Activated naive CD4-positive, alpha-beta T cell treated with anti-CD3 and anti-CD28 coated beads for 36 hours (primary cell): ENCODE measurements around the gene TMEM14A. TPM values are rescaled to one million over a fixed set of nuclear protein-coding genes. Genes with fewer than 3 reads are reported as not detected.

Source experiments
- CTCF ChIA-PET: fragments of 350-600 bp; sonication (Branson Sonifier 250); formaldehyde crosslinking; loops from one replicate; lab custom pipeline; 2021; ENCODE audit warnings: antibody characterized with exemption; lab: Charles Lee
- DNase-seq: peaks from one replicate; pipeline ENCODE4 v3.0.0-alpha.2; 2020
- H3K27ac Mint-ChIP-seq: one replicate; pipeline ENCODE4 v1.8.0; 2021; ENCODE audit warnings: mild to moderate bottlenecking, mixed read lengths
- H3K27me3 Mint-ChIP-seq: one replicate; pipeline ENCODE4 v1.8.0; 2021; ENCODE audit warnings: low read depth, mixed read lengths
- H3K36me3 Mint-ChIP-seq: one replicate; pipeline ENCODE4 v1.8.0; 2021; ENCODE audit warnings: low read depth, mixed read lengths
- H3K4me1 Mint-ChIP-seq: one replicate; pipeline ENCODE4 v1.8.0; 2021; ENCODE audit warnings: low read depth, mixed read lengths
- H3K4me3 Mint-ChIP-seq: one replicate; pipeline ENCODE4 v1.8.0; 2021; ENCODE audit warnings: mild to moderate bottlenecking, moderate library complexity, mixed read lengths
- H3K9me3 Mint-ChIP-seq: one replicate; pipeline ENCODE4 v1.8.0; 2021; ENCODE audit warnings: mixed read lengths
- intact Hi-C: fragments of 100-400 bp; cut with micrococcal nuclease; formaldehyde crosslinking; loops from one replicate; pipeline ENCODE4 v1.15.1; 2023
- total RNA-seq, 2 experiments: library from RNA; stranded (reverse); gene quantifications; one replicate each; pipeline ENCODE4 v1.2.3, GENCODE V29; 2021

The TMEM14A gene
- total RNA-seq, 2 experiments from 2014 or later: 10.4 to 11.0 TPM

GRCh38 chr6:52657870-52658269 is 13.0 kb upstream of the TMEM14A start:
- Mint-ChIP-seq H3K27me3 (peaks cover 5% of the 10 kb centered on the region), H3K4me3 (no peak overlapping the region), H3K4me1 (no peaks in the 10 kb centered on the region), H3K9me3 (no peaks in the 10 kb centered on the region), H3K36me3 (no peaks in the 10 kb centered on the region), H3K27ac (no peak overlapping the region)
- intact Hi-C loops: no loop called here
- DNase-seq: no peak
- CTCF ChIA-PET: interaction anchor here (0.6 to 0.9 kb wide), 2 partner anchors 145 to 241 kb away, joined by 3 read pairs; no protein-coding TSS in a partner anchor

DNA sequence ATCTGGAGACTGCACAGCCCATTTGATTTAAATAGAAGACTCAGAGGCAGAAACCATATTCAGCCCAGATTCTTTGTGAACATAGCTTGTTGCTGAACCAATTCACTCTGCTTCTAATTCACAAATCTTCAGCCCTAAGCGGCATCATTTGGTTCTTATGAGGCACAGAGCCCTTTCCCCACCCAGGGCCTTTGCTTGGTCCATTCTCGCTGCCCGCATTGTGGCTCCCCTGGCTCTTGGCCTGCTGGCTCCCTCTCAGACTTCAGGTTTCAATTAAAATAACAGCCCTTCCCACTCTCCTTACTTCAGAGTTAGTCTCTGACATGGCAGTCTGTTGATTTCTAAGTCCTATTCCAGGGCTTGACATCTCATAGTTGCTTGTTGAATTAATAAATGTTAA is 9.4 kb upstream of the TMEM14A start:
- Mint-ChIP-seq H3K27ac (no peak overlapping the region), H3K36me3 (no peaks in the 10 kb centered on the region), H3K9me3 (no peaks in the 10 kb centered on the region), H3K27me3 (no peaks in the 10 kb centered on the region), H3K4me3 (no peak overlapping the region), H3K4me1 (no peaks in the 10 kb centered on the region)
- no peak for DNase-seq
- CTCF ChIA-PET: interaction anchor here (0.6 to 3.9 kb wide), 10 partner anchors 11 to 499 kb away, joined by 3 to 81 read pairs (median 6); partner anchors contain the start of genes EFHC1 and MCM3
- intact Hi-C loops: loop anchor here (5.0 kb wide), 1 partner anchor 1844 kb away; the partner anchor contains the start of gene TFAP2B

DNA sequence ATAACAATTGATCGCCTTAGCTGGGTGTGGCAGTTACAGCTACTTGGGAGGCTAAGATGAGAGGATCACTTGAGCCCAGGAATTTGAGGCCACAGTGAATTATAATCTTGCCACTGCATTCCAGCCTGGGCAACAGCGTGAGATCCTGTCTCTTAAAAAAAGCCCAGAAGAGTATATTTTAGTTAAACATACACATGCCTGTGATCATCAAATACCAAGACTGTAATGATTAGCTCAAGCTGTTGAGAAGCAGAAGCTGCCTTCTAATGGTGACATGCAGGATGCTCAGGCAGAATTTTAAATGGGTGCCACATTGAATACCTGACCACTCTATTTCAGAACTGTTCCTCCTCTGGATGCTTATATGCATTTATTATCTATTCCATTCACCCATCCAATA is 8.9 kb upstream of the TMEM14A start:
- H3K36me3 Mint-ChIP-seq: no peaks in the 10 kb centered on the region
- H3K27me3 Mint-ChIP-seq: no peaks in the 10 kb centered on the region
- no peak overlapping the region for H3K27ac Mint-ChIP-seq
- no peaks in the 10 kb centered on the region for H3K4me1 Mint-ChIP-seq
- no peak overlapping the region for H3K4me3 Mint-ChIP-seq
- intact Hi-C loops: loop anchor here (5.0 kb wide), 1 partner anchor 1845 kb away; the partner anchor contains the start of gene TFAP2B
- no peak for DNase-seq
- CTCF ChIA-PET: interaction anchor here (0.6 to 3.9 kb wide), 14 partner anchors 11 to 500 kb away, joined by 3 to 81 read pairs (median 4); partner anchors contain the start of genes EFHC1 and MCM3
- H3K9me3 Mint-ChIP-seq: no peaks in the 10 kb centered on the region

DNA sequence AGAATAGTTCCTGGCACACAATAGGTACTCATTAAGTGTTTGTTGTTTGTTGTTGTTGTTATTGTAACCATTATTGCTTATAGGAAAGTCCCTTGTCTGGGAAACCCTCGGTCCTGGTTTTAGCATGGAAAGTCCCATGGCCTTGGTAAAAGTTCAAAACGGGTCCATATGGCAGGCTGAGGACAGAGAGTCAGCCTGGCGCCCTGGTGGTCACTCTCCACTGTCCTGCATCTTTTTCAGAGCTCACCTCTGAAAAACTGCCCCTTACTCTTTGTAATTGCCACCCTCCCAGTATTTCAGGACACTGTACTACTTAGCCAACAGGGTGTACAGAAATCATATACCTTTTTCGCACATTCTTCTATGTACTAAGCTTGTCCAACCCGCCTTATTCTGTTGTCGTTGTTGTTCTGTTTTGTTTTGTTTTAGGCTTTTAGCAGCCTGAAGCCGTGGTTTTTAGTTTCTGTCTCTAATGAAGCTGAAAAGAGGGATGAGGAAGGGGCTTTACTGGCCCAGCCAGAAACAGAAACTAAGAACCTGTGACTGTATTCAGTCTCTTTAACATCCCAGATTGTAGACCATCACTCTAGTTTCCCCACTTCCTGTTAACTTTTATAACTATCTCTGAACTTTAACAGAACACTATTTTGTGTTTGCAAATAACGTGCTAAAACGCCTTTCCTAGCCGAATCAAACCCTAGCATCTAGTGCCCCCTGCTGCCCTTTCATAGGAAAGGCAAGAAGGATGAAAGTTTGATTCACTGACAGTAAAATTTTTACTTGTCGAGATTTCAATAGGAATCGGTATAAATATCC is 7.6 kb upstream of the TMEM14A start:
- peaks cover 3% of the 10 kb centered on the region for H3K4me1 Mint-ChIP-seq
- no peak overlapping the region for H3K4me3 Mint-ChIP-seq
- DNase-seq: peak; percentile 80
- no peaks in the 10 kb centered on the region for H3K27me3 Mint-ChIP-seq
- CTCF ChIA-PET: interaction anchor here (0.6 to 3.9 kb wide), 18 partner anchors 9 to 917 kb away, joined by 3 to 81 read pairs (median 4); partner anchors contain the start of genes EFHC1 and MCM3
- intact Hi-C loops: loop anchor here (1.0 to 5.0 kb wide), 9 partner anchors 8 to 1846 kb away; partner anchors contain the start of genes EFHC1, TFAP2B and TMEM14A
- no peak overlapping the region for H3K27ac Mint-ChIP-seq
- H3K36me3 Mint-ChIP-seq: no peaks in the 10 kb centered on the region
- H3K9me3 Mint-ChIP-seq: no peaks in the 10 kb centered on the region

DNA sequence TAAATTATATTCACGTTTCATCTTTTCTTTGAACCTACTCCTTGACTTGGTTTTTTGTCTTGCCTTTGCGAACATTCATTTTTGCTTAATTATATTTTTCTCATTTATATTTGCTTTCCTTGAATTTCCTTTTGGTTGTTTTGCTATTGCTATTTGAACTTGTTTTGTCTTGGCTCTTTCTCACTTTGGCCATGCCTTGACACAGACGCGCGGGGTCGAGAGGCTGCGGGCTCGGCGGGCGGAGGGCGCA is 7.1 kb upstream of the TMEM14A start:
- DNase-seq: no peak

GRCh38 chr6:52664186-52664990 is 6.5 kb upstream of the TMEM14A start:
- H3K9me3 Mint-ChIP-seq: no peaks in the 10 kb centered on the region
- DNase-seq: peak; percentile 86
- no peaks in the 10 kb centered on the region for H3K36me3 Mint-ChIP-seq
- intact Hi-C loops: loop anchor here (1.0 to 5.0 kb wide), 4 partner anchors 29 to 1847 kb away; partner anchors contain the start of genes FBXO9, MCM3 and TFAP2B
- H3K27ac Mint-ChIP-seq: no peak overlapping the region
- no peak overlapping the region for H3K4me3 Mint-ChIP-seq
- CTCF ChIA-PET: interaction anchor here (0.7 to 1.4 kb wide), 7 partner anchors 11 to 257 kb away, joined by 3 to 9 read pairs (median 4); no protein-coding TSS in a partner anchor
- no peaks in the 10 kb centered on the region for H3K27me3 Mint-ChIP-seq
- H3K4me1 Mint-ChIP-seq: peaks cover 3% of the 10 kb centered on the region

More for the DNA sequence above, 7.1 kb upstream of the TMEM14A start:
- Mint-ChIP-seq H3K4me1 (peaks cover 3% of the 10 kb centered on the region), H3K27me3 (no peaks in the 10 kb centered on the region), H3K4me3 (no peak overlapping the region), H3K27ac (no peak overlapping the region), H3K36me3 (no peaks in the 10 kb centered on the region), H3K9me3 (no peaks in the 10 kb centered on the region)
- CTCF ChIA-PET: interaction anchor here (0.9 to 3.9 kb wide), 7 partner anchors 13 to 500 kb away, joined by 3 to 81 read pairs (median 15); partner anchors contain the start of genes EFHC1 and MCM3
- intact Hi-C loops: loop anchor here (1.0 to 5.0 kb wide), 12 partner anchors 7 to 1847 kb away; partner anchors contain the start of genes EFHC1, FBXO9, MCM3 and TFAP2B

- no peaks in the 10 kb centered on the region for H3K27me3 Mint-ChIP-seq
- no peak overlapping the region for H3K4me3 Mint-ChIP-seq
- intact Hi-C loops: loop anchor here (1.0 to 5.0 kb wide), 4 partner anchors 30 to 1848 kb away; partner anchors contain the start of genes FBXO9, MCM3 and TFAP2B
- H3K9me3 Mint-ChIP-seq: no peaks in the 10 kb centered on the region
- no peak for DNase-seq
- CTCF ChIA-PET: interaction anchor here (0.7 to 1.4 kb wide), 7 partner anchors 10 to 258 kb away, joined by 3 to 9 read pairs (median 4); no protein-coding TSS in a partner anchor
- no peak overlapping the region for H3K27ac Mint-ChIP-seq
- H3K36me3 Mint-ChIP-seq: no peaks in the 10 kb centered on the region
- H3K4me1 Mint-ChIP-seq: peaks cover 3% of the 10 kb centered on the region
Observed at GRCh38 chr6:52664991-52665686, 5.8 kb upstream of the TMEM14A start.

DNA sequence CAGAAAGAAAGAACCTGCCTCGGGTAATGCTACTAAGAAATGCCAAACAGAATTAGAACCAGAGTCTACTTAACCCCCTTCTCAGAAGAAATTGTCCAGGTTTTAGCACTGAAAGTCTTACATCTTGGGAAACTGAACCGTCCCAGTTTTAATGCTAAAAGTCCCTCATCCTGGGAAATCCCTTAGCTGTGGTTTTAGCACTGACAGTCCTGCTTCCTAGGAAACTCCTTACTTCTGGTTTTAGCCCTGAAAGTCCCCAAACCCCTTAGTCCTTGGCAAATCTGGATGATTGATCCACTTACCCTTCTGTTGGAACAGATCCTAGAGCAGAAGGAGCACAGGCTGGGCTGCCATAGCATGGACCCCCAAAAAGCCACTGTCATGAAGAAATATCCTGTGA is 4.8 kb upstream of the TMEM14A start:
- intact Hi-C loops: no loop called here
- Mint-ChIP-seq H3K9me3 (no peaks in the 10 kb centered on the region), H3K36me3 (no peaks in the 10 kb centered on the region), H3K4me3 (no peak overlapping the region), H3K27me3 (no peaks in the 10 kb centered on the region), H3K27ac (no peak overlapping the region), H3K4me1 (peaks cover 8% of the 10 kb centered on the region)
- no peak for DNase-seq
- CTCF ChIA-PET: no interaction called here

- Mint-ChIP-seq H3K4me1 (peaks cover 11% of the 10 kb centered on the region), H3K27me3 (no peaks in the 10 kb centered on the region), H3K27ac (no peak overlapping the region), H3K9me3 (no peaks in the 10 kb centered on the region), H3K4me3 (no peak overlapping the region), H3K36me3 (no peaks in the 10 kb centered on the region)
- CTCF ChIA-PET: no interaction called here
- DNase-seq: no peak
- intact Hi-C loops: no loop called here
Observed at GRCh38 chr6:52666523-52666922, 4.4 kb upstream of the TMEM14A start.

GRCh38 chr6:52667572-52667971 is 3.3 kb upstream of the TMEM14A start:
- intact Hi-C loops: no loop called here
- CTCF ChIA-PET: interaction anchor here (0.9 to 1.1 kb wide), 2 partner anchors 16 to 252 kb away, joined by 3 read pairs; no protein-coding TSS in a partner anchor
- DNase-seq: no peak
- Mint-ChIP-seq H3K4me3 (no peak overlapping the region), H3K36me3 (no peaks in the 10 kb centered on the region), H3K27ac (no peak overlapping the region), H3K27me3 (no peaks in the 10 kb centered on the region), H3K4me1 (peaks cover 22% of the 10 kb centered on the region), H3K9me3 (no peaks in the 10 kb centered on the region)

DNA sequence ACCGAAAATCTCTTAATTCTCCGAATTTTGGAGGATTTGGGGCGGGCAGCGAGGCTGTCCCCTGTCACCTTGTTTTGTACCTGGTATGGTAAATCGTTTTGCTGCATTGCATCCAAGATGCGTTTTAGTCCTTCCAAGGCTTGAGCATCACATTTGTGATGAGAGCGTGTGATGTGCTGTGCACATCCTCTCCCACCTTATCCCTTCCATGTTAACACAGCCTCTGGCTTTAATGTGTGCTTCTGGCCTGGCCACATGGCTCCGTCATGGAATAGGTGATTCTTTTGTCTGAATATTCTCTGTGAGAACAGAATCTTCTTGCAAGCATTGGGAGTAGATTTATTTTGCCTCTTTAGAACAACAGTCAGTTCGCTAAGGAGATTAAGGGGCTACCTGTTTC is 763 bp downstream of the TMEM14A start:
- H3K27ac Mint-ChIP-seq: no peak overlapping the region
- CTCF ChIA-PET: interaction anchor here (1.0 to 2.8 kb wide), 4 partner anchors 8 to 96 kb away, joined by 3 to 12 read pairs (median 6); no protein-coding TSS in a partner anchor
- peaks cover 3% of the 10 kb centered on the region for H3K36me3 Mint-ChIP-seq
- no peaks in the 10 kb centered on the region for H3K9me3 Mint-ChIP-seq
- intact Hi-C loops: loop anchor here (1.0 to 5.0 kb wide), 3 partner anchors 8 to 326 kb away; partner anchors contain the start of genes EFHC1 and GSTA4
- no peaks in the 10 kb centered on the region for H3K27me3 Mint-ChIP-seq
- DNase-seq: no peak
- peaks cover 27% of the 10 kb centered on the region for H3K4me1 Mint-ChIP-seq
- H3K4me3 Mint-ChIP-seq: peak overlapping the region; percentile 82
